ENCODE results near the gene NKX1-1. TPM values are rescaled to one million over a fixed set of nuclear protein-coding genes. Genes with fewer than 3 reads are reported as not detected.

NKX1-1 gene
- polyA plus RNA-seq, 1 donor from 2014 or later, result not detected

DNA sequence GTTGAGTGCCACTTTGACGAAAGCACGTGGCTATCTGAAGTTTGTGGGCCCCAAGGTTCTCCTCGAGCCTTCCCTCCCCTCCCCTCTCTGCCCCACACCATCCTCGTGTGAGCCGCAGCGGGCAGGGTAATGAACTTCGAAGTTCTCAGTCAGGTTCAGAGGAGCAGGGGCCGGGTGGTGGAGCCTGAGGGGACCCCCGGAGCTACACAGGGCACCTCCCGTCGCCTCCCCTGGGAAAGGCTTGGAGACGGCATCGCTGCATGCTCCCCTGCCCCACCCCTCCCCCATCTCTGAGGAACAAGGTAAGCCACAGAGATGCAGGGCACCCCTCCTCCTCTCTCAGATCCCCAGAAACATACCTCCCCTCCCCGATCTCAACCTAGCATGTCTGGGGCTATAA, 2.8 kb upstream of the NKX1-1 start:
- Histone ChIP-seq H3K79me2 (replicated peaks; ENCODE audit: insufficient read depth, low read length) (no peaks in the 10 kb centered on the region), H3K36me3 (ENCODE audit: insufficient read depth, low read length) (no peaks in the 10 kb centered on the region), H3F3A (ENCODE audit: insufficient read depth, low read length, poor library complexity, severe bottlenecking) (no peaks in the 10 kb centered on the region), H3K27ac (ENCODE audit: low read length) (no peak overlapping the region), H3K27me3 (ENCODE audit: insufficient read depth, low read depth, low read length) (peaks cover 96% of the 10 kb centered on the region), H3K9ac (ENCODE audit: low read length) (no peak overlapping the region), H2AFZ (ENCODE audit: low read depth, low read length) (no peak overlapping the region), H4K20me1 (ENCODE audit: insufficient read depth) (no peaks in the 10 kb centered on the region), H3K9me2 (ENCODE audit: insufficient read depth, low read length) (no peaks in the 10 kb centered on the region), H3K9me3 (ENCODE audit: low read length) (peaks cover 12% of the 10 kb centered on the region), H3K4me3 (ENCODE audit: low read length) (no peak overlapping the region), H3K4me2 (ENCODE audit: low read length) (no peak overlapping the region)
- no peak for TF ChIP-seq SMC3 (conservative IDR thresholded peaks at IDR 0.05; ENCODE audit: poor library complexity)

DNA sequence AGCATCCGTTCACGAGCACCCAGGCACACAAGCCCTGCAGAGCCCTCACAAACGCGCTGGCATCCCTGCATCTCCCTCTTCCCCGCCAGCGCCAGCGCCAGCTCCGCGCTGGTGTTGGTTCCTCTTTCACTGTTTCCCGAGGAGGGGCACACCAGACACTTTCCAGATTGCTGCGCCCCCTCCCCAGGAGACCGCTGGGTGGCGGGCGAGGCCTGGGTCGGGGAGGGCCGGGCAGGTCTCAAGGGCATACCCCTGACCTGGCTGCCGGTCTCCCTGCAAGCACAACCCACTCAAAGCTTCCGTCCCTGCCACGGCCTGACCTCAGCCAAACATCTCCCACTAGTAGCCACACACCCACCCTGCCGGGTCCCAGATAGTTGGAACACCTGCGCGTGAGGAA, 2.2 kb upstream of the NKX1-1 start:
- Histone ChIP-seq H3K9me3 (ENCODE audit: low read length) (peaks cover 12% of the 10 kb centered on the region), H3K36me3 (ENCODE audit: insufficient read depth, low read length) (no peaks in the 10 kb centered on the region), H2AFZ (ENCODE audit: low read depth, low read length) (no peak overlapping the region), H3K9me2 (ENCODE audit: insufficient read depth, low read length) (no peaks in the 10 kb centered on the region), H4K20me1 (ENCODE audit: insufficient read depth) (no peaks in the 10 kb centered on the region), H3F3A (ENCODE audit: insufficient read depth, low read length, poor library complexity, severe bottlenecking) (no peaks in the 10 kb centered on the region), H3K27me3 (ENCODE audit: insufficient read depth, low read depth, low read length) (peaks cover 96% of the 10 kb centered on the region), H3K4me3 (ENCODE audit: low read length) (peak overlapping the region; percentile 58), H3K79me2 (replicated peaks; ENCODE audit: insufficient read depth, low read length) (no peaks in the 10 kb centered on the region), H3K9ac (ENCODE audit: low read length) (no peak overlapping the region), H3K27ac (ENCODE audit: low read length) (no peak overlapping the region), H3K4me2 (ENCODE audit: low read length) (no peak overlapping the region)
- TF ChIP-seq, protein P1, sequence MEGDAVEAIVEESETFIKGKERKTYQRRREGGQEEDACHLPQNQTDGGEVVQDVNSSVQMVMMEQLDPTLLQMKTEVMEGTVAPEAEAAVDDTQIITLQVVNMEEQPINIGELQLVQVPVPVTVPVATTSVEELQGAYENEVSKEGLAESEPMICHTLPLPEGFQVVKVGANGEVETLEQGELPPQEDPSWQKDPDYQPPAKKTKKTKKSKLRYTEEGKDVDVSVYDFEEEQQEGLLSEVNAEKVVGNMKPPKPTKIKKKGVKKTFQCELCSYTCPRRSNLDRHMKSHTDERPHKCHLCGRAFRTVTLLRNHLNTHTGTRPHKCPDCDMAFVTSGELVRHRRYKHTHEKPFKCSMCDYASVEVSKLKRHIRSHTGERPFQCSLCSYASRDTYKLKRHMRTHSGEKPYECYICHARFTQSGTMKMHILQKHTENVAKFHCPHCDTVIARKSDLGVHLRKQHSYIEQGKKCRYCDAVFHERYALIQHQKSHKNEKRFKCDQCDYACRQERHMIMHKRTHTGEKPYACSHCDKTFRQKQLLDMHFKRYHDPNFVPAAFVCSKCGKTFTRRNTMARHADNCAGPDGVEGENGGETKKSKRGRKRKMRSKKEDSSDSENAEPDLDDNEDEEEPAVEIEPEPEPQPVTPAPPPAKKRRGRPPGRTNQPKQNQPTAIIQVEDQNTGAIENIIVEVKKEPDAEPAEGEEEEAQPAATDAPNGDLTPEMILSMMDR (IDR thresholded peaks at IDR 0.05; ENCODE audit: poor library complexity, severe bottlenecking), result peak; percentile 13
- TF ChIP-seq EP300 (conservative IDR thresholded peaks at IDR 0.05; ENCODE audit: poor library complexity, severe bottlenecking), result no peak

DNA sequence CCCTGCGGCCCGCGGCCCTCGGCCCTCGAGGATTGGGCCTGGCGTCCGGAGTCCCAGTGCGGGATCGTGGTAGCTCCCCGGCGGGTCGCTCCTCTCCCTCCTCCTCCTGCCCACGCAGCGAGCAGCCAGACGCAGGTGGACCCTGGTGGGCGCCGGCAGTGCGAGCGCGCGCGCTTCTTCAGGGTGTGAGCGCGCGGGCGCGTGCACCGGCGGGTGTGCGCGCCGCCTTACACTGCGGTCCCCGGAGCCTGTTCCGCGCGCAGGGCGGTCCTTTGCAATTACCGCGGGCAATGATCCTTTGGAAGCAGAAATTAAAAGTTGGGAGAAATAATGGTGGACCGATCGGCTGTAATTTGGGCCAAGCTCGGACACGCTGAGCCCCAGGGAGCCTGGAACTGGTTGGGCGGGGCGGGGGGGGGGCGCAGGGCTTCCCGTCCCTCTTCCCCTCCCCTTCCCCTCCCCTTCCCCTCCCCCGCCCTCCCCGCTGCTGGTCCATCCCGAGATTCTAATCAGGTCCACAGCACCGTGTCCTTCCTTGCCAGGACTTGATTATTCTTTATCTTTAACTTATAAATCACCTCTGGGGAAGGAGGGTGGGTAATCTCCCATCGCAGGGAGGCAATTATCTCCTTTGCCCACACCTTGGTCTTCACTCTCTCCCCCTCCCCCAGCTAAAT, 1.6 kb upstream of the NKX1-1 start:
- peaks cover 12% of the 10 kb centered on the region for H3K9me3 ChIP-seq (ENCODE audit: low read length)
- H2AFZ ChIP-seq (ENCODE audit: low read depth, low read length), result no peak overlapping the region
- no peaks in the 10 kb centered on the region for H3F3A ChIP-seq (ENCODE audit: insufficient read depth, low read length, poor library complexity, severe bottlenecking)
- H3K36me3 ChIP-seq (ENCODE audit: insufficient read depth, low read length), result no peaks in the 10 kb centered on the region
- H3K27me3 ChIP-seq (ENCODE audit: insufficient read depth, low read depth, low read length), result peaks cover 92% of the 10 kb centered on the region
- TF ChIP-seq, protein P1 (IDR thresholded peaks at IDR 0.05; ENCODE audit: poor library complexity, severe bottlenecking), result no peak
- TF ChIP-seq POLR2AphosphoS5 (IDR thresholded peaks at IDR 0.05) (no peak), EZH2 (IDR thresholded peaks at IDR 0.05; ENCODE audit: borderline replicate concordance, insufficient read depth, low read length, poor library complexity, severe bottlenecking) (no peak), MXI1 (conservative IDR thresholded peaks at IDR 0.05; ENCODE audit: poor library complexity, severe bottlenecking) (no peak), TAF1 (IDR thresholded peaks at IDR 0.05; ENCODE audit: low read depth) (no peak), SMC3 (conservative IDR thresholded peaks at IDR 0.05; ENCODE audit: poor library complexity) (no peak), EP300 (conservative IDR thresholded peaks at IDR 0.05; ENCODE audit: poor library complexity, severe bottlenecking) (no peak), RAD21 (conservative IDR thresholded peaks at IDR 0.05) (no peak)
- TF ChIP-seq, protein P2, sequence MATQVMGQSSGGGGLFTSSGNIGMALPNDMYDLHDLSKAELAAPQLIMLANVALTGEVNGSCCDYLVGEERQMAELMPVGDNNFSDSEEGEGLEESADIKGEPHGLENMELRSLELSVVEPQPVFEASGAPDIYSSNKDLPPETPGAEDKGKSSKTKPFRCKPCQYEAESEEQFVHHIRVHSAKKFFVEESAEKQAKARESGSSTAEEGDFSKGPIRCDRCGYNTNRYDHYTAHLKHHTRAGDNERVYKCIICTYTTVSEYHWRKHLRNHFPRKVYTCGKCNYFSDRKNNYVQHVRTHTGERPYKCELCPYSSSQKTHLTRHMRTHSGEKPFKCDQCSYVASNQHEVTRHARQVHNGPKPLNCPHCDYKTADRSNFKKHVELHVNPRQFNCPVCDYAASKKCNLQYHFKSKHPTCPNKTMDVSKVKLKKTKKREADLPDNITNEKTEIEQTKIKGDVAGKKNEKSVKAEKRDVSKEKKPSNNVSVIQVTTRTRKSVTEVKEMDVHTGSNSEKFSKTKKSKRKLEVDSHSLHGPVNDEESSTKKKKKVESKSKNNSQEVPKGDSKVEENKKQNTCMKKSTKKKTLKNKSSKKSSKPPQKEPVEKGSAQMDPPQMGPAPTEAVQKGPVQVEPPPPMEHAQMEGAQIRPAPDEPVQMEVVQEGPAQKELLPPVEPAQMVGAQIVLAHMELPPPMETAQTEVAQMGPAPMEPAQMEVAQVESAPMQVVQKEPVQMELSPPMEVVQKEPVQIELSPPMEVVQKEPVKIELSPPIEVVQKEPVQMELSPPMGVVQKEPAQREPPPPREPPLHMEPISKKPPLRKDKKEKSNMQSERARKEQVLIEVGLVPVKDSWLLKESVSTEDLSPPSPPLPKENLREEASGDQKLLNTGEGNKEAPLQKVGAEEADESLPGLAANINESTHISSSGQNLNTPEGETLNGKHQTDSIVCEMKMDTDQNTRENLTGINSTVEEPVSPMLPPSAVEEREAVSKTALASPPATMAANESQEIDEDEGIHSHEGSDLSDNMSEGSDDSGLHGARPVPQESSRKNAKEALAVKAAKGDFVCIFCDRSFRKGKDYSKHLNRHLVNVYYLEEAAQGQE (IDR thresholded peaks at IDR 0.05; ENCODE audit: borderline replicate concordance), result no peak
- peak overlapping the region; percentile 58 for H3K4me3 ChIP-seq (ENCODE audit: low read length)
- H3K9ac ChIP-seq (ENCODE audit: low read length), result no peak overlapping the region
- H3K4me2 ChIP-seq (ENCODE audit: low read length), result no peak overlapping the region
- H4K20me1 ChIP-seq (ENCODE audit: insufficient read depth), result no peaks in the 10 kb centered on the region
- no peaks in the 10 kb centered on the region for H3K9me2 ChIP-seq (ENCODE audit: insufficient read depth, low read length)
- H3K27ac ChIP-seq (ENCODE audit: low read length), result no peak overlapping the region
- H3K79me2 ChIP-seq (replicated peaks; ENCODE audit: insufficient read depth, low read length), result no peaks in the 10 kb centered on the region

All from neural cell (in vitro differentiated cells).